Measurements from ENCODE around the gene RAMACL.

DNA sequence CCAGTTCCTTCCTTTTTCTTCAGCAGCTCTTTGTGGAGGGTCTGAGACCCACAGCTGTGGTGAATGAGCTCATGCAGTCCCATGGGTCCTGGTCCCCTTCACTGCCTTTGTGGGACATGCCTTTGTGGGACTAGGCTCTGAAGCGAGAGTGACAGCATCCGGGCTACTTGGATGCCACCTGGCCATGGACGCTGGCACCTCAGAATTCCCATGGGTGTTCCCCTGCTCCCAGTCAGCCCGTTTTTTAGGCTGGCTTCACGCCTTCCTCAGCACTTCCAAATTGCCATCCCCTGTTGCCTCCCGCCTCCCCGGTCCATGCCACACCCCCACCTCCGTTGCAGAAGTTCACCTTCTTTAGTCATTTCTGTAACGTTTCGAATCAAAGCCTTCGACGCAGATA, 45.1 kb downstream of the RAMACL start:
- TF ChIP-seq, protein P1, sequence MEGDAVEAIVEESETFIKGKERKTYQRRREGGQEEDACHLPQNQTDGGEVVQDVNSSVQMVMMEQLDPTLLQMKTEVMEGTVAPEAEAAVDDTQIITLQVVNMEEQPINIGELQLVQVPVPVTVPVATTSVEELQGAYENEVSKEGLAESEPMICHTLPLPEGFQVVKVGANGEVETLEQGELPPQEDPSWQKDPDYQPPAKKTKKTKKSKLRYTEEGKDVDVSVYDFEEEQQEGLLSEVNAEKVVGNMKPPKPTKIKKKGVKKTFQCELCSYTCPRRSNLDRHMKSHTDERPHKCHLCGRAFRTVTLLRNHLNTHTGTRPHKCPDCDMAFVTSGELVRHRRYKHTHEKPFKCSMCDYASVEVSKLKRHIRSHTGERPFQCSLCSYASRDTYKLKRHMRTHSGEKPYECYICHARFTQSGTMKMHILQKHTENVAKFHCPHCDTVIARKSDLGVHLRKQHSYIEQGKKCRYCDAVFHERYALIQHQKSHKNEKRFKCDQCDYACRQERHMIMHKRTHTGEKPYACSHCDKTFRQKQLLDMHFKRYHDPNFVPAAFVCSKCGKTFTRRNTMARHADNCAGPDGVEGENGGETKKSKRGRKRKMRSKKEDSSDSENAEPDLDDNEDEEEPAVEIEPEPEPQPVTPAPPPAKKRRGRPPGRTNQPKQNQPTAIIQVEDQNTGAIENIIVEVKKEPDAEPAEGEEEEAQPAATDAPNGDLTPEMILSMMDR (conservative IDR thresholded peaks at IDR 0.05; ENCODE audit: low read depth, low read length) = no peak
- TF ChIP-seq EZH2 (IDR thresholded peaks at IDR 0.05; ENCODE audit: borderline replicate concordance, low read depth, low read length, poor library complexity, severe bottlenecking) = no peak

Measured in A673 (cell line).